ENCODE results near the gene MMEL1. TPM values are rescaled to one million over a fixed set of nuclear protein-coding genes. Genes with fewer than 3 reads are reported as not detected.
A peak's percentile ranks its signal among the peaks of the same experiment; 100 is the strongest.
"Not testable (repeated sequence)": the region's sequence is repeated elsewhere in the genome, so short reads cannot be mapped to it uniquely, and the experiment has no call there.

MMEL1 gene
- total RNA-seq, 6 experiments from 2014 or later: 1.2 to 2.0 TPM; not detected in 4

DNA sequence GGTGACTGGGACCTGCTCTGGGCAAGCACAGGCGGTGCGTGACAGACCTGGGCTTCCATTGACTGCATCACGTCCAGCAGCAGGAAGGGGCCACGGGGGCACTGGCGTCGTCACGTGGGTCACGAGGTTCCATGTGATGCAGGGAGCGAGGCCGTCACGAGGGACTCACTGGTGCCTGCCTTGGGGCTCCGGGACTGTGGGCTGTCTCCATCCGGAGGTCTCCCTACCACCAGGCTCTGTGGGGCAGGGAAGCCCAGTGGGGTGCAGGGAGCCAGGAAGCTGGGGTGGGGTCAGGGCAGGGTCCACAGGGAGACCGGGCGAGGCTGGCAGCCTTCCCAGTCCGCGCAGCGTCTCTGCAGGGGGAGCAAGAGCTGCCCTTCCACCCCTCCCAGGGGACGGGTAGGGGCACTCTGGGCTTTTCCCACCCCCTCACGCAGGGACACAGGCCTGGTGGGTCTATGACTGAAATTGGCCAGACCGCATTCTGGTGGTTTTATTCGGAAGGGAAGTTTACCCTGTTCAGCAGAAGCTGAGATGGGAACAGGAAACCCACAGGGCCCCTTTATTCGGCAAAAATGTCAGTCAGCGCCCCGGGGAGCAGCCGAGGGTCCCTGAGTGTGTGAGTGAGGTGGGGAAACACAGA is 77.1 kb downstream of the MMEL1 start:
- Histone ChIP-seq H3K9me3 (no peaks in the 10 kb centered on the region), H3K36me3 (peaks cover 0 to 9% (median under 1%) of the 10 kb centered on the region in 4 donors), H3K4me3 (peak overlapping the region; percentile 62 to 70 (median 63)), H3K4me1 (peaks cover 0 to 12% (median 0%) of the 10 kb centered on the region in 4 donors), H3K27me3 (no peaks in the 10 kb centered on the region), H3K27ac (peak overlapping the region; percentile 93 to 96 (median 93))
- 3% methylated on average over 8 of the region's 26 CpGs for whole genome bisulfite sequencing (ENCODE audit: insufficient coverage, low coverage, low lambda C conversion rate, missing lambda C conversion rate)
- ATAC-seq (peak; percentile 56 to 71 (median 66)), DNase-seq (peak; percentile 87 to 92 (median 90))
- TF ChIP-seq POLR2A (IDR thresholded peaks at IDR 0.05): peak; percentile 72
- TF ChIP-seq, protein P1, sequence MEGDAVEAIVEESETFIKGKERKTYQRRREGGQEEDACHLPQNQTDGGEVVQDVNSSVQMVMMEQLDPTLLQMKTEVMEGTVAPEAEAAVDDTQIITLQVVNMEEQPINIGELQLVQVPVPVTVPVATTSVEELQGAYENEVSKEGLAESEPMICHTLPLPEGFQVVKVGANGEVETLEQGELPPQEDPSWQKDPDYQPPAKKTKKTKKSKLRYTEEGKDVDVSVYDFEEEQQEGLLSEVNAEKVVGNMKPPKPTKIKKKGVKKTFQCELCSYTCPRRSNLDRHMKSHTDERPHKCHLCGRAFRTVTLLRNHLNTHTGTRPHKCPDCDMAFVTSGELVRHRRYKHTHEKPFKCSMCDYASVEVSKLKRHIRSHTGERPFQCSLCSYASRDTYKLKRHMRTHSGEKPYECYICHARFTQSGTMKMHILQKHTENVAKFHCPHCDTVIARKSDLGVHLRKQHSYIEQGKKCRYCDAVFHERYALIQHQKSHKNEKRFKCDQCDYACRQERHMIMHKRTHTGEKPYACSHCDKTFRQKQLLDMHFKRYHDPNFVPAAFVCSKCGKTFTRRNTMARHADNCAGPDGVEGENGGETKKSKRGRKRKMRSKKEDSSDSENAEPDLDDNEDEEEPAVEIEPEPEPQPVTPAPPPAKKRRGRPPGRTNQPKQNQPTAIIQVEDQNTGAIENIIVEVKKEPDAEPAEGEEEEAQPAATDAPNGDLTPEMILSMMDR (IDR thresholded peaks at IDR 0.05): no peak
- intact Hi-C loops (cut with DNase I): loop anchor here in 1 of 2 donors (10.0 kb wide), 1 partner anchor 89 kb away; no protein-coding TSS in a partner anchor

DNA sequence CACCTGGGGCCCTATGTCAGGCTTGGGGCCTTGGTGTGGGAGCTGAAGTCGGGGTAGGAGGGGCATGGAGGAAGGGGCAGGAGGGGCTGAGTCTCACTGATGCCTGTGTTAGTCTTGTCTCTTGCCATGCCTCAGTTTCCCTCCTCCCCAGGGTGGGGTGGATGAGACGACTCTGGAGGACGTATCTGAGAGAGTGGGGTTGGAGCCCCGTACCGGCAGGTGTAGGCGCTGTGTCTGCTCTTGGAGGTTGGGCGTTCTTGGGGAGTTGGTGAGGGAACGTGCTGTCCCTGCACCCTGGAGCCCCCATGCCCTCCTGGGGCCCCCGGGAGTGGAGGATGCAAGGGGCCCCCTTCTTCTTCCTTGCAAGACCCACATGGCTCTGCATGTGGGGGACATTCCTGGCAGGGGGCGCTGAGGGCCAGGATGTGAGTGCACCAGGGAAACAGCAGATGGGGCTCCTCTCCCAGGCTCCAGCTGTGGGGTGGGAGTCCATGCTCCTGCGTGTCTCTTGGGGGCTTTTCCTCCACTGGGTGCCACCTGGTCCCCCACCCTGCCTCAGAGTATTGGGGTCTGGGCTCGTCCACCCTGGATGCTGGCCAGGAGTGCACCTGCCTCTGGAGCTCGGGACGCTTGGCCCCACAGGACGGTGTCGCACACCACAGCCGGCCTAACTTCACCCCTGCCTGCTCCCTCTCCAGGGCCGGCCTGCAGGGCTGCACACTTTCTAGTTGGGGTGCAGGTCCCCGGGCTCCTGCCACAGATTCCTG is 78.0 kb downstream of the MMEL1 start:
- Histone ChIP-seq H3K4me1 (peaks cover 0 to 12% (median 0%) of the 10 kb centered on the region in 4 donors), H3K36me3 (peaks cover 0 to 9% (median under 1%) of the 10 kb centered on the region in 4 donors), H3K27me3 (no peaks in the 10 kb centered on the region), H3K27ac (peak overlapping the region; percentile 93 to 96 (median 93)), H3K4me3 (no peak overlapping the region), H3K9me3 (no peaks in the 10 kb centered on the region)
- WGBS (ENCODE audit: insufficient coverage, low coverage, low lambda C conversion rate, missing lambda C conversion rate): 66% methylated on average over 7 of the region's 19 CpGs
- no peak for TF ChIP-seq POLR2A (IDR thresholded peaks at IDR 0.05)
- TF ChIP-seq, protein P1 (IDR thresholded peaks at IDR 0.05): peak; percentile 40 to 54 (median 47)
- peak; percentile 6 to 25 (median 16) for ATAC-seq
- intact Hi-C loops (cut with DNase I): loop anchor here in 1 of 2 donors (10.0 kb wide), 1 partner anchor 90 kb away; no protein-coding TSS in a partner anchor
- DNase-seq: peak in 2 of 3 donors; percentile 59 to 68

DNA sequence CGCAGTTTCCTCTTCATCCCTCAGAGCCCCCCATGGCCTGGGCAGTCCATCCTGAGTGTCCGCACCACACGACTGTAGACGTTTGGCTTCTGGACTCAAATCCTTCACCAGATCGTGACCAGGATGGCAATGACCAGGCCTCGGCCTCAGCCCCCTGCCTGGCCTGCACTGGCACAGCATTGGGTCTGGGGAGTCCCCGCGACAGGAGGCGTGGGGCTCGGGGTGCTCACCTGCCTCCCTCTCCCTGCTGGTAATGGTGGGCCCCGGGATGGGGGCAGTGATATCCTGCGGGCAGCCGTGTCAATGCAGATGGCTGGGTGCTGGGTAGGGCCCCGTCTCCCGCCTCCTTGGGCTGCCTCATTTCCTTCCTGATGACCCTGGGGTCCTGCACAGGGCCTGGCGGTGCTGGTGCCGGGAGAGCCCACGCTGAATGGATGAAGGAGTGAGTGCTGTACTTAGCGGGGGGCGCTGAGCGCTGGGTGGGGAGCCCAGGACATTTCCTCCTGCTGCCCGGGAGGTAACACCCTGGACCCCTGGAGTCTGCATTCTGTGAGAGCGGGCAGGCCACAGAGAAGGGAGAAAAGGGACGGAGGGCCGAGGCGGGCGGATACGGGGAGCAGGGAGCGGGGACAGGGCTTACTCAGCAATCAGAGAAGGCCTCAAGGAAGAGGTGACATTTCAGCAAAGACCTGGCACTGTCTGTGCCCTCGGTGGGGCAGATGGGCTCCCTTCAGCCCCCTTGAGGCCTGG is 78.8 kb downstream of the MMEL1 start:
- H3K27ac ChIP-seq: peak overlapping the region in 2 of 3 donors; percentile 10 to 93
- WGBS (ENCODE audit: insufficient coverage, low coverage, low lambda C conversion rate, missing lambda C conversion rate): 81% methylated on average over 12 of the region's 30 CpGs
- peaks cover 0 to 15% (median 3%) of the 10 kb centered on the region in 4 donors for H3K4me1 ChIP-seq
- no peaks in the 10 kb centered on the region for H3K9me3 ChIP-seq
- ATAC-seq: peak in 1 of 4 donors; percentile 2
- H3K36me3 ChIP-seq: peaks cover 0 to 8% (median 0%) of the 10 kb centered on the region in 4 donors
- DNase-seq: peak in 2 of 3 donors; percentile 52 to 56
- H3K4me3 ChIP-seq: no peak overlapping the region
- TF ChIP-seq POLR2A (IDR thresholded peaks at IDR 0.05): no peak
- TF ChIP-seq, protein P1 (IDR thresholded peaks at IDR 0.05): no peak
- H3K27me3 ChIP-seq: no peaks in the 10 kb centered on the region
- intact Hi-C loops (cut with DNase I): loop anchor here in 1 of 2 donors (10.0 kb wide), 1 partner anchor 91 kb away; no protein-coding TSS in a partner anchor

DNA sequence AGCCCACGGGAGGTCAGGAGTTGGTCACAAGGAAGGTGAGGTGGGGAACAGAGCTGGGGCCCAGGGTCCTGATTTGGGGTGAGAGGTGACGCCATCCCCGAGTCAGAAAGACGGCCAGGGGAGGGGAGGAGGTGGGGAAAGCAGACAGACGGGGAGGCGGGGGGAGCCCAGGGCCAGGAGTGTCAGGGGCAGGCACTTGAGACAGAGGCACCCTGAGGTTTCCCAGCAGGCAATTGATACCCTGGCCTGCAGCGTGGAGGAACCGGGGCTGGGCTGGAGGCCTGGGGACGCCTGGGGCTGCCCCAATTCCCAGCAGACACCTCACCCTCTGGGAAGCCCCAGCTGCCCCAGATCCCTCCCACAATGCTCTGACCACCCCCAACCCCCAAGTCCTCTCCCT is 79.7 kb downstream of the MMEL1 start:
- DNase-seq, H3K9me3 ChIP-seq, H3K27ac ChIP-seq, H3K36me3 ChIP-seq, H3K27me3 ChIP-seq, H3K4me3 ChIP-seq, ATAC-seq: not testable (repeated sequence)
- H3K4me1 ChIP-seq: peaks cover 0 to 23% (median 8%) of the 10 kb centered on the region in 4 donors
- intact Hi-C loops (cut with DNase I): loop anchor here in 1 of 2 donors (10.0 kb wide), 1 partner anchor 92 kb away; no protein-coding TSS in a partner anchor
- no CpG with 5 or more reads among the region's 9 CpGs for WGBS (ENCODE audit: insufficient coverage, low coverage, low lambda C conversion rate, missing lambda C conversion rate)

Measured in right lobe of liver (tissue), 6 donors.